Activated CD4-positive, alpha-beta T cell treated with anti-CD3 and anti-CD28 coated beads, Interleukin-2, Interleukin-6, amounts not matched to agents 100 ng/mL and 50 ng/mL, durations not matched to agents 16 hours and 8 hours (primary cell): ENCODE results near the gene ZNF268.

Experiments
- DNase-seq: peaks from one replicate; pipeline ENCODE4 v3.0.0-alpha.2; 2020

The ZNF268 gene

GRCh38 chr12:133181238-133181959, at the start of gene ZNF268:
Gene ZNF268, plus strand, starts transcription at chr12:133181495. Its CDS starts 503 bp downstream, at chr12:133181998.
- DNase-seq, result peak; percentile 94

GRCh38 chr12:133135747-133136146, 45.5 kb upstream of the ZNF268 start:
- DNase-seq, result no peak

GRCh38 chr12:133145981-133146380, 35.3 kb upstream of the ZNF268 start:
- DNase-seq, result no peak

- DNase-seq, result no peak
These were observed 25.1 kb upstream of the ZNF268 start for GRCh38 chr12:133156125-133156690.

GRCh38 chr12:133165776-133166175, 15.5 kb upstream of the ZNF268 start:
- no peak for DNase-seq

- no peak for DNase-seq
These were observed 8.8 kb upstream of the ZNF268 start for GRCh38 chr12:133172491-133172890.

- DNase-seq, result no peak
These were observed 6.4 kb upstream of the ZNF268 start for GRCh38 chr12:133174901-133175300.

GRCh38 chr12:133180669-133181068, 626 bp upstream of the ZNF268 start:
- DNase-seq, result no peak

- no peak for DNase-seq
These were observed 8.9 kb downstream of the ZNF268 start for GRCh38 chr12:133190176-133190575.

- no peak for DNase-seq
These were observed 11.6 kb downstream of the ZNF268 start for GRCh38 chr12:133192847-133193246.

GRCh38 chr12:133201888-133202287, 20.6 kb downstream of the ZNF268 start:
- DNase-seq, result no peak

- DNase-seq, result no peak
These were observed 21.4 kb downstream of the ZNF268 start for GRCh38 chr12:133202493-133203343.

GRCh38 chr12:133203344-133204263, 22.3 kb downstream of the ZNF268 start:
- DNase-seq, result no peak

- no peak for DNase-seq
These were observed 22.9 kb downstream of the ZNF268 start for GRCh38 chr12:133204264-133204603.

- no peak for DNase-seq
These were observed 25.1 kb downstream of the ZNF268 start for GRCh38 chr12:133206390-133206789.

GRCh38 chr12:133215724-133216123, 34.4 kb downstream of the ZNF268 start:
- no peak for DNase-seq

- DNase-seq, result no peak
These were observed 35.9 kb downstream of the ZNF268 start for GRCh38 chr12:133217219-133217618.

- no peak for DNase-seq
These were observed 39.2 kb downstream of the ZNF268 start for GRCh38 chr12:133220521-133220920.

GRCh38 chr12:133221241-133221640, 39.9 kb downstream of the ZNF268 start:
- DNase-seq, result no peak

- DNase-seq, result no peak
These were observed 40.9 kb downstream of the ZNF268 start for GRCh38 chr12:133222211-133222610.

- DNase-seq, result no peak
These were observed 44.2 kb downstream of the ZNF268 start for GRCh38 chr12:133225527-133225926.

GRCh38 chr12:133226690-133227089, 45.4 kb downstream of the ZNF268 start:
- no peak for DNase-seq
